SU-DHL-6 (cell line): Measurements from ENCODE around the gene ELOB.
A peak's percentile ranks its signal among the peaks of the same experiment; 100 is the strongest.

Source experiments
- H2AFZ ChIP-seq: fragments of 200-600 bp; sonication (generic); 2 replicates; pipeline ENCODE4 v1.6.1; 2014; ENCODE audit warnings: low read depth, mild to moderate bottlenecking, moderate library complexity, mixed read lengths, antibody characterized with exemption, low read length; ENCODE audit not compliant: severe bottlenecking
- H3F3A ChIP-seq: fragments of 200-600 bp; shearing (Covaris generic); 2 replicates; pipeline ENCODE4 v1.6.0; 2016; ENCODE audit warnings: antibody characterized with exemption, mild to moderate bottlenecking; ENCODE audit not compliant: insufficient read depth
- H3K27ac ChIP-seq: fragments of 200-600 bp; sonication (generic); 2 replicates; pipeline ENCODE4 v1.5.1; 2016; ENCODE audit warnings: low read depth, mild to moderate bottlenecking, low read length, moderate library complexity, mixed read lengths
- H3K27me3 ChIP-seq: fragments of 200-600 bp; sonication (generic), shearing (Covaris generic); 2 replicates; pipeline ENCODE4 v1.6.0; 2014; ENCODE audit warnings: mild to moderate bottlenecking, low read length
- H3K36me3 ChIP-seq: fragments of 200-600 bp; sonication (generic); 2 replicates; pipeline ENCODE4 v1.6.1; 2014; ENCODE audit warnings: mild to moderate bottlenecking, low read length, mixed read lengths
- H3K4me2 ChIP-seq: fragments of 300-600, 200-600 bp; shearing (Covaris generic), sonication (generic); 2 replicates; pipeline ENCODE4 v1.6.0; 2014; ENCODE audit warnings: low read length, low read depth, mild to moderate bottlenecking; ENCODE audit not compliant: poor library complexity, severe bottlenecking
- H3K4me3 ChIP-seq: fragments of 200-600 bp; sonication (generic); 2 replicates; pipeline ENCODE4 v1.5.1; 2014; ENCODE audit warnings: antibody characterized with exemption, low read length, mild to moderate bottlenecking, mixed read lengths; ENCODE audit not compliant: insufficient read depth, poor library complexity, severe bottlenecking
- H3K79me2 ChIP-seq: fragments of 200-600 bp; sonication (generic); 2 replicates; pipeline ENCODE4 v1.6.1; 2014; ENCODE audit warnings: mild to moderate bottlenecking, low read length, moderate library complexity; ENCODE audit not compliant: insufficient read depth
- H3K9ac ChIP-seq: fragments of 200-600 bp; sonication (generic); 2 replicates; pipeline ENCODE4 v1.7.0; 2014; ENCODE audit warnings: mild to moderate bottlenecking, low read length
- H3K9me2 ChIP-seq: fragments of 200-600 bp; sonication (generic); replicated peaks from 2 replicates; pipeline ENCODE4 v1.6.1; 2014; ENCODE audit warnings: low read length; ENCODE audit not compliant: insufficient read depth
- H3K9me3 ChIP-seq: fragments of 200-600 bp; sonication (generic); 2 replicates; pipeline ENCODE4 v1.6.1; 2014; ENCODE audit warnings: low read length, mixed read lengths; ENCODE audit not compliant: insufficient read depth
- H4K20me1 ChIP-seq: fragments of 200-600 bp; sonication (generic); 2 replicates; pipeline ENCODE4 v1.6.1; 2014; ENCODE audit warnings: low read depth, mild to moderate bottlenecking, antibody characterized with exemption, low read length, moderate library complexity, mixed read lengths
- CTCF ChIP-seq: fragments of 200-600 bp; sonication (generic); IDR thresholded peaks from one replicate; pipeline ENCODE4 v1.5.1; 2017; ENCODE audit warnings: antibody characterized with exemption, mild to moderate bottlenecking, low read length, moderate library complexity; ENCODE audit not compliant: insufficient read depth, poor library complexity, severe bottlenecking
- EZH2phosphoT487 ChIP-seq: fragments of 200-600 bp; sonication (generic), shearing (Covaris generic); conservative IDR thresholded peaks from 2 replicates; pipeline ENCODE4 v1.6.1; 2018; ENCODE audit warnings: mild to moderate bottlenecking, antibody characterized with exemption, low read length, moderate library complexity, mixed read lengths

The ELOB gene

DNA sequence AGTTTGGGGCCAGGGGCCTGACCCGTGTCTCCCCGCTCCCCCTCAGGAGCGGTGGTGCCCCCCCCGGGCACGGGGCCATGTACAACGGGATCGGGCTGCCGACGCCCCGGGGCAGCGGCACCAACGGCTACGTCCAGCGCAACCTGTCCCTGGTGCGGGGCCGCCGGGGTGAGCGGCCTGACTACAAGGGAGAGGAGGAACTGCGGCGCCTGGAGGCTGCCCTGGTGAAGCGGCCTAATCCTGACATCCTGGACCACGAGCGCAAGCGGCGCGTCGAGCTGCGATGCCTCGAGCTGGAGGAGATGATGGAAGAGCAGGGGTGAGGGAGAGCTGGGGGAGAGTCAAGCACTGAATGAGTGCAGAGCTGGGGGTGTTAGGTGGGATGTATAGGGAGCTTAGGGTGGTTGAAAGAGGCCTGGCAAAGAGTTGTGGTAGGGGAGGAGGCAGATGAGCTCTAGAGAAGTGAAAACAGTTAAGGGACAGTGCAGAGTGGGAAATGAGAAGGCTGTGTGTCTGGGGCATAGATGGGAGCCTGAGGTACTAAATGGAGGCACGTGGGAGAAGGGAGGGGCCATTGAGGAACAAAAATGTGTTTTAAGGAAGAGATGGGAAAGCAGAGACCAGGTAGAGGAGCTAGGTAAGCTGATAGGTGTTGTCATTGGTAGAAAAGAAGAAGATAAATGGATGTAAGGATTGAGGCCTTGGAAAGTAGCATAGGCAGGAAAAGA lies 20.6 kb downstream of the ELOB start:
- H3F3A ChIP-seq = 0 out of 2 replicates have a peak, but pooled peaks cover 7% of the 10 kb centered on the region
- H2AFZ ChIP-seq = no peak overlapping the region
- H3K9ac ChIP-seq = no peak overlapping the region
- TF ChIP-seq CTCF (no peak), EZH2phosphoT487 (no peak)
- H3K27ac ChIP-seq = no peak overlapping the region
- no peaks in the 10 kb centered on the region for H3K9me3 ChIP-seq
- H3K4me2 ChIP-seq = no peak overlapping the region
- H3K79me2 ChIP-seq = peaks cover 88% of the 10 kb centered on the region
- peaks cover 64% of the 10 kb centered on the region for H3K36me3 ChIP-seq
- H3K4me3 ChIP-seq = no peak overlapping the region
- no peaks in the 10 kb centered on the region for H3K9me2 ChIP-seq
- no peaks in the 10 kb centered on the region for H3K27me3 ChIP-seq
- H4K20me1 ChIP-seq = peaks cover 54% of the 10 kb centered on the region

GRCh38 chr16:2755158-2755557 lies 21.9 kb downstream of the ELOB start:
- H3K9ac ChIP-seq = peak overlapping the region; percentile 92; the same call in 1 of the 2 replicates
- no peaks in the 10 kb centered on the region for H3F3A ChIP-seq
- H3K36me3 ChIP-seq = peaks cover 51% of the 10 kb centered on the region
- H2AFZ ChIP-seq = no peak overlapping the region
- H3K79me2 ChIP-seq = peaks cover 75% of the 10 kb centered on the region
- no peaks in the 10 kb centered on the region for H3K9me2 ChIP-seq
- H3K9me3 ChIP-seq = no peaks in the 10 kb centered on the region
- H3K27ac ChIP-seq = no peak overlapping the region
- H3K27me3 ChIP-seq = no peaks in the 10 kb centered on the region
- TF ChIP-seq CTCF = no peak
- no peak for TF ChIP-seq EZH2phosphoT487
- H3K4me3 ChIP-seq = peak overlapping the region; percentile 83
- peak overlapping the region; percentile 94 for H3K4me2 ChIP-seq
- peaks cover 46% of the 10 kb centered on the region for H4K20me1 ChIP-seq

- Histone ChIP-seq H3K4me2 (peak overlapping the region; percentile 94), H3K27me3 (no peaks in the 10 kb centered on the region), H3K9ac (peak overlapping the region; percentile 92), H3K9me3 (no peaks in the 10 kb centered on the region), H3K36me3 (peaks cover 37% of the 10 kb centered on the region), H4K20me1 (peaks cover 39% of the 10 kb centered on the region), H3F3A (no peaks in the 10 kb centered on the region), H3K27ac (peak overlapping the region; percentile 98), H3K79me2 (peaks cover 61% of the 10 kb centered on the region), H3K9me2 (no peaks in the 10 kb centered on the region), H2AFZ (no peak overlapping the region), H3K4me3 (peak overlapping the region; percentile 83)
- TF ChIP-seq CTCF (no peak), EZH2phosphoT487 (no peak)
These were observed 23.4 kb downstream of the ELOB start for GRCh38 chr16:2753733-2754020.
